GM18867 (cell line): ENCODE data around the gene MFF.
A peak's percentile ranks its signal among the peaks of the same experiment; 100 is the strongest.

Experiments
- ATAC-seq: cut with Tn5 transposase; IDR thresholded peaks from one replicate; pipeline ENCODE4 v1.9.1; 2021; ENCODE audit warnings: mild to moderate bottlenecking, moderate library complexity; ENCODE audit not compliant: unreplicated experiment

Gene MFF

DNA sequence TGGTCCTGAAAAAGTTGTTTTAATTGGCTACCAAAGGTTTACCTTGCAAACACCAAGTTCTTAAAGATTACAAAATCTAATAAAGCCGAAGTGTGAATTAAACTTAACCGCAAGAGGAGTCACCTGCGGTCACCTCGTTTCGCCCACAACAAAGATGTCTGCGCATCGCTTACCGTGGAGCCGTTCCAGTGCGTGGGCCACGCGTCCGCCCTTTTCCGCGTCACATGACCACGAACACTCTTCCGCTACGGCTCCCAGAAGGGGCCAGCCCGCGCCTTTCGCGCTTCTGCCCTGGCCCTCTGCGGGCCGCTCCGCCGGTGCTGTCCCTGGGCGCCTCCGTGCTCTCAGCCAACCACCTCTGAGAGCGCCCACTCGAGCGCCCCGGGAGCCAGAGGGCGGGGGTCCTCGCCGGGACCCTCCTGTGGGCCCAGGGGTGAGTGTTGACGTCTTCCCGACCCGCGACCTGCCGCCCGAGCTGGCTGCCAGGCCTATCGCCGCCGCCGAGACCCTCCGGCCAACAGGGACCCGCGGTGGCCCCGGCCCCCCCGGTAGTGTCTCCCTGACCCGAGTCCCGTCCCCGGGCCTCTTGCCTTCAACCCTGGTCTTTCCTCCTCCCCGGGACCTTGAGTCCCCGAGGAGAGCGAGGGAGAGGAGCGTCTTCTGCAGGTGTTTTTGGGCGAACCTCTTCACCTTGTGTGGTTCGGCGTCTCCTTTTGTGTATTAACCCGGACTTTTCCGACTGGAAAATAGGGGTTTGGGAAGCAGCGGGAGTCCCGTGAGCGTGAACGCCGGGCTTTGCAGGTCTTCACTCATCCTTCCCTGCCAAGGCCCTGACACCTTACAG, at the start of gene MFF:
MFF (plus strand) TSS at position 257 of the 844 bp plus-strand sequence. CDS start 5,415 bp downstream, outside the sequence.
- ATAC-seq: peak; percentile 97

DNA sequence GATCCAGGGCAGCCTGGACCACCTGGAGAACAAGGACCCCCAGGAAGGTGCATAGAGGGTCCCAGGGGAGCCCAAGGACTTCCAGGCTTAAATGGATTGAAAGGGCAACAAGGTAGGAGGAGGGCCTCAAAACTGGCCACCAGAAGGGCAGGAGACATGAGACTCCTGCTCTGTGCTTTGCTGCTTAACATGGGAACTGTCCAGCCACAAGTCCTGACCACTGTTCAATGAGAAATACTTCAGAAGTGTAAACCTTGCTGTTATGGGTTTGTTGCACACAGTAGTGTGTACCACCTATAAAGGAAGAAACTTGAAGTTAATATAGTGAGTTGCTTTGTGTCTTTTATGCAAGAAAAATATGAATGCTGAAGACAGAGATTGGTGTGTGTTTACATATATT, 44.2 kb upstream of the MFF start:
- ATAC-seq: no peak

DNA sequence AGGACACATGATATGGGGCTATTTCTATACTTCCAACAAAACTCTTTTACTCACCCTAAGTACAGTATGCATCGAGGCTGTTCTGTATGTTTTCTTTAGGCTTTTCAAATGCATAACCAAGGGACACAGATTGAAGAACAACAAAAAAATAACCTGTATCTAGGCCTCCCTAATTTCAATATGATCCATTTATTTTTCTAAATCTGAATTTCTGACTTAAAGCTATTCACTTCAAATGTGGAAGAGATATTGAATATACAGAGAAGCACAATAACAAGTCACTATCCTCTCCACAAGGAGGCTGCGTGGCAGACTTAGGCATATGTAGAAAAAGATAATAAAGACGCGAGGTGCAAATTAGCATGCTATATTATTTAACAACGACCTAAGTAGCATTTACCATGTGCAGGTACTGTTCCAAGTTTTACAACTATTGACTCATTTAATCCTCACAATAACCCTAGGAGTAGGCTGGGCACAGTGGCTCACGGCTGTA, 39.3 kb upstream of the MFF start:
- no peak for ATAC-seq

GRCh38 chr2:227287771-227288170, 37.3 kb upstream of the MFF start:
- no peak for ATAC-seq

DNA sequence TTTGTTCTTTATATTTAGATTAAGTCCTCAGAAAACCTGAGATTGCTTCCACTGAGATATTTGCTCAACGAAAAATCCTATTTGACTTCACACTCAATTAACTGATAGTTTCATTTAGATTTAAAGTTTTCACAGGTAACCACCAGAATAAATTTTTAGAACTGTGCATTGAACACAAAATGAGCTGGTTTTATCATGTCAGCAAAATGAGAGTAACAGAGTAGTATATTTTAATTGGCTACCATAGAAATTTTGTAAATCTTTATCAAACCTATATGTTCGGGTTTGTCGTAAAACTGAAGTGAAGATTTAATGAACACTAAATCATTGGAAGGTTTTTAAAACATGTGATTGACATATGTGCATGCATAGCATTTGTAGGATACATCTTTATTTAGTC, 32.7 kb upstream of the MFF start:
- no peak for ATAC-seq

DNA sequence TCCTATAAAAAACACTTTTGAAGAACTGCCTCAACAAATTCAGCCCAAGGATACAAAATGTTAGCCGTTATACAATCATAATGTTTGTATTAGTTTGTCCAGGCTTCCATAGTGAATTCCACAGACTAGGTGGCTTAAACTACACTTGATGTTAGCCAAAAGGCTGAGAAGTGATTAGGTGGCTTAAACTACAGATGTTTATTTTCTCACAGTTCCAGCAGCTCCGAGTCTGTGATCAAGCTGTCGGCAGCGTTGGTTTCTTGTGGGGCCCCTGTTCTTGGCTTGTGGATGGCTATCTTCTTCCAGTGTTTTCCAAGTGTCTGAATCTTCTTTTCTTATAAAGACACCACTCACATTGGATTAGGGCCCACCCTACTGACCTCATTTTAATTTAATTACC, 31.5 kb upstream of the MFF start:
- no peak for ATAC-seq

DNA sequence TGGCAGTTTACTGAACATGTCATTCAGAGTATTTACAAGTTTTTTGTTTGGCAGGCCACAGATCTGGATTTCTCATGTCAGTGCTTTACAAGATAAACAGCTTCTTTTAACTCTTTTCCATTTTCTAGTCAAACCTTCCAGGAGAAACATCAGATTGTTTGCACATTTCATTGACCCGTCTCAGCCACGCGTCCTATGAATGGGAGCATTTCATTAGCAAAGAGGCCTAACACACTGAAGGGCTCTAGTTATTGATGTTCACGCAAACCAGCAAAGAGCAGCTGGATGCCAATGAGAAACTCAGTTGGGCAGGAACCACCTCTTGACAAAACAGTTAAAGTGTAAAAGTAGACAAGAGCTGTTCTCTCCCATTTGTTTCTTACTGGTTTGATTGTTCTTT, 29.2 kb upstream of the MFF start:
- no peak for ATAC-seq

DNA sequence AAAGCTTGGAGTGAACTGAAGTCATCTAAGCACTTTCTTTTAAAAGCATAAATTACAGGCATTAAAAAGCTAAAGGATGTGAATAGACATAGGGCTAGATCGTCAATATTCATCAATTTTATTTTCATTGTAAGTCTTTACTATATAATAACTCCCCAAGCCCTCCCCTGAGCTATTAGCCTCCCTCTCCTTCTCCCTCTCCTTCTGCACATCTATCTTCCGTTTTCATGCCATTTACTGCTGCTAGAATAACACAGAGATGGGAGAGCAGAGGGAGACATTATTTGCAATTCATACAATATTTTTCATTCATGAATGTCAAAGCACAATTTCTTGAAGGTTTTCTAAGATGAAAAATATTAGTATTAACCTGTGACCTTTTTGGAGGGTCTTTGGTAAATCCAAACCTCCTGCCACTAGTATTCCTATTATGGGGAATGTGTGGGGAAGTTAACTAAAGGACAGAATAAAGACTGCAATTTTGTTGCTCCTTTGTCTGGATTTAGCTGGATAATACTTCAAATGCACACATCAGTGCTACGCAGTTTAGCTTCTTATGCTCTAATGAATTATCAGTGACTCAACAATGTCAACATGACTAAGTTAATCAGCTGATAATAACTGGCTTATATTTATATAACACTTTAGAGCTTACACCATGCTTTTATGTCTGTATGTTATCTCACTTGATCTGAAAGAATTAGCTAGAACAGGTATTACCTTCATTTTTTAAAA, 28.2 kb upstream of the MFF start:
- no peak for ATAC-seq

GRCh38 chr2:227301523-227301922, 23.5 kb upstream of the MFF start:
- no peak for ATAC-seq

GRCh38 chr2:227308784-227309183, 16.3 kb upstream of the MFF start:
- ATAC-seq: peak; percentile 92

GRCh38 chr2:227310756-227311110, 14.3 kb upstream of the MFF start:
- no peak for ATAC-seq

DNA sequence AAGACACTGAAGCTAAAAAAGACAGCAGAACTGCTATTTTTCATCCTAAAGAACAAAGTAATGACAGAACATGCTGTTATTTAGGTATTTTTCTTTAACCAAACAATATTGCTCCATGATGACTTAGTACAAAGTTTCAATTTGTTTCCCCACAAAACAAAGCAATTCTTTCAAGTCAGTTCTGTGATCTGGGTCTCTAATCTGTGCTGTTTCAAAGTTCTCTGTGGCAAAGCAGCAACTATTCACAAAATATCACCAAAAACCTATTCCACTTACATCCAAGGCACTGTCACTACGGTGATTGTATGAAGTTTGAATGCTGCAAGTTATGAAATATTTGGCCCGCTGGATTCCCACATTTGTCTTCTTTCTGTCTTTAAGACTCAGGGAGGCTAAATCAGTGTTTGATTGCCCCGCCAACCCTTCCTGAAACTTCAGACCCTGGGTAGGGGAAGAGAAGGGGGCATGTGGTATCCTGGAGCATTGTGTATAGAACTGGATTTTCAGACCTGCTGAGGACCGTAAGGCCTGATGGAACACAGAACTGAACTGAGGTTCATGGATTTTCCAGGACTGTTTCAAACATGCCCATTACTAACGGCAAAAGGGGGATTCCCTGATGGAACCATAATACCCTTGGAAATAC, 13.1 kb upstream of the MFF start:
- no peak for ATAC-seq

GRCh38 chr2:227312579-227312978, 12.5 kb upstream of the MFF start:
- no peak for ATAC-seq

- ATAC-seq: no peak
Measured at GRCh38 chr2:227313310-227313709, 11.7 kb upstream of the MFF start.

DNA sequence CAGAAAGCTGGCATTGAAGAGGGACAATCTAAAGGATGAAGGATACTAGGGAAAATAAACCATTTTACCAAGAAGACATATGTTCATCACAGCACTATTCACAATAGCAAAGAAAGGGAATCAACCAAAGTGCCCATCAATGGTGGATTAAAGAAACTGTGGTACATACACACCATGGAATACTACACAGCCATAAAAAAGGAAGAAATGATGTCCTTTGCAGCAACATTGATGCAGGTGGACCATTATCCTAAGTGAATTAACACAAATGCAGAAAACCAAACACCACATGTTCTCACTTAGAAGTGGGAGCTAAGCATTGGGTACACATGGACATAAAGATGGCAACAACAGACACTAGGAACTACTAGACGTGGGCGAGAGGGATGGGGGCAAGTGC, 7.2 kb upstream of the MFF start:
- no peak for ATAC-seq

GRCh38 chr2:227320305-227321094, 4.6 kb upstream of the MFF start:
- ATAC-seq: no peak

DNA sequence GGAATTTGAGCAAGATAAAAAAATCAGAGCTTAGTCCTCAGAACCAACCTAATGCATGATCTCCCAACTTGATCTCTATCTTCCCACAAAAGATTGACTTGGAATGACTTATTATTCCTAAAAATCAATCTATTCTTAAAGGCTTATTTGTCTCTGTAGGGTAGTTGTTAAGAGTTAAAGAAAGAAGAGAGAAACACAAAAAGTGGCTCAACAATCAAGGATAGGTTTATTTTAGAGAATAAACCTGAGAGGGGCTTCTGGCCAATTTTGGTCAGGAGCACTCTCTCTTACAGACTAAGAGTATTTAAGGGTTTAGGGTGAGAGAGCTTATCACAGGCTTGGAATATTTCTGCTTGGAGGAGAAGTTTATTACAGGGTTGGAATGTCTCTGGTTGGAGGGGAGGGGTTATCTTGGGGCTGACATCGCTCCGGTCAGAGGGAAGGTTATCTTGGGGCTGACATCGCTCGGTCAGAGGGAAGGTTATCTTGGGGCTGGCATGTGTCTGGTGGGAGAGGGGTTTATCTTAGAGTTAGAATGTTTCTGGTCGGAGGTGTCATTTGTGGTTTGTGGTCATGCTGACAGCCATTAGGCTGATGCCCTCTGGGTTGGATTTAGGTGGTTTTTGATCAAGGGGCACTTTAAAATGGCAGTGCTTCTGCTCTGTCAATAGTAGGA, 2.4 kb upstream of the MFF start:
- ATAC-seq: no peak

- no peak for ATAC-seq
Measured at GRCh38 chr2:227323818-227324217, 1.2 kb upstream of the MFF start.

DNA sequence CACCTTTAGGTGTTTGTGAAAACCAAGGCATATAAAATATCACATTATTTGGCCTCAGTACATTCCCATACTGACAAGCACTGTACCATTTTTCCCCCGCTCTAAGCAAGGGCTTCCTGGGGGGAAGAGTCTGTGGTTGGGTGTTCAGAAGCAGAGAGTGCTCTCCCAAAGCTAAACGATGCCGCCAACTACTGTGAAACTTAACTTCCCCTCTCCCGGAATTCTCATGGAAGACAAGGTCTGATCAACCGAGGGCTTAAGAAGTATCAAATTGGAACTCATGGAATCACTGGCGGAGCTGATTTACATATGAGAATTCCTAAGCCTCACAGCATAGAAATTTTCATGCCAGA, 433 bp upstream of the MFF start:
- ATAC-seq: peak; percentile 9

GRCh38 chr2:227325839-227326195, 766 bp downstream of the MFF start:
- ATAC-seq: peak; percentile 14

GRCh38 chr2:227326783-227327182, 1.7 kb downstream of the MFF start:
- no peak for ATAC-seq
